DOHH2 (cell line): ENCODE data around the gene CNTD1.

Experiments used
- H3F3A ChIP-seq: fragments of 200-600 bp; sonication (generic), shearing (Covaris generic); 2 replicates; pipeline ENCODE4 v1.6.0; 2016; ENCODE audit warnings: antibody characterized with exemption, mild to moderate bottlenecking; ENCODE audit not compliant: control insufficient read depth, insufficient read depth
- H3K27ac ChIP-seq: fragments of 200-600 bp; sonication (generic); 2 replicates; pipeline ENCODE4 v1.5.1; 2014; ENCODE audit warnings: low read depth, mild to moderate bottlenecking, low read length, moderate library complexity
- H3K27me3 ChIP-seq: fragments of 200-600 bp; sonication (generic); 2 replicates; pipeline ENCODE4 v1.6.1; 2014; ENCODE audit warnings: mild to moderate bottlenecking, low read length, mixed read lengths; ENCODE audit not compliant: control insufficient read depth
- H3K36me3 ChIP-seq: fragments of 200-600 bp; sonication (generic); 2 replicates; pipeline ENCODE4 v1.6.1; 2014; ENCODE audit warnings: mild to moderate bottlenecking, low read length, moderate library complexity, mixed read lengths; ENCODE audit not compliant: control insufficient read depth
- H3K4me1 ChIP-seq: fragments of 200-600 bp; sonication (generic); 2 replicates; pipeline ENCODE4 v1.6.1; 2014; ENCODE audit warnings: mild to moderate bottlenecking, low read length, mixed read lengths; ENCODE audit not compliant: control insufficient read depth
- H3K4me2 ChIP-seq: fragments of 200-600 bp; sonication (generic); 2 replicates; pipeline ENCODE4 v1.6.0; 2014; ENCODE audit warnings: mild to moderate bottlenecking, low read length, moderate library complexity
- H3K4me3 ChIP-seq: fragments of 200-600 bp; sonication (generic); 2 replicates; pipeline ENCODE4 v1.5.1; 2014; ENCODE audit warnings: mild to moderate bottlenecking, low read length, mixed read lengths
- H3K79me2 ChIP-seq: fragments of 200-600 bp; sonication (generic); 2 replicates; pipeline ENCODE4 v1.6.1; 2014; ENCODE audit warnings: mild to moderate bottlenecking, low read length, mixed read lengths; ENCODE audit not compliant: control insufficient read depth
- H3K9me2 ChIP-seq: fragments of 200-600 bp; sonication (generic); replicated peaks from 2 replicates; pipeline ENCODE4 v1.6.1; 2014; ENCODE audit warnings: mild to moderate bottlenecking, low read length, mixed read lengths; ENCODE audit not compliant: control insufficient read depth
- H3K9me3 ChIP-seq: fragments of 200-600 bp; sonication (generic); 2 replicates; pipeline ENCODE4 v1.6.1; 2014; ENCODE audit warnings: antibody characterized with exemption, low read length, mixed read lengths; ENCODE audit not compliant: control insufficient read depth, insufficient read depth
- H4K20me1 ChIP-seq: fragments of 200-600 bp; sonication (generic); 2 replicates; pipeline ENCODE4 v1.6.0; 2014; ENCODE audit warnings: low read depth, mild to moderate bottlenecking, antibody characterized with exemption, low read length, moderate library complexity; ENCODE audit not compliant: control insufficient read depth, insufficient read depth
- EZH2phosphoT487 ChIP-seq: fragments of 200-600 bp; sonication (generic); IDR thresholded peaks from 2 replicates; pipeline ENCODE4 v1.6.1; 2017; ENCODE audit warnings: borderline replicate concordance, mild to moderate bottlenecking, antibody characterized with exemption, low read length, moderate library complexity, mixed read lengths
- TF ChIP-seq, protein P1 (sequence below): fragments of 200-600 bp; sonication (generic); IDR thresholded peaks from one replicate; pipeline ENCODE4 v1.5.1; 2014; ENCODE audit warnings: antibody characterized with exemption, mild to moderate bottlenecking, low read depth, low read length; ENCODE audit not compliant: poor library complexity, severe bottlenecking

Gene CNTD1

DNA sequence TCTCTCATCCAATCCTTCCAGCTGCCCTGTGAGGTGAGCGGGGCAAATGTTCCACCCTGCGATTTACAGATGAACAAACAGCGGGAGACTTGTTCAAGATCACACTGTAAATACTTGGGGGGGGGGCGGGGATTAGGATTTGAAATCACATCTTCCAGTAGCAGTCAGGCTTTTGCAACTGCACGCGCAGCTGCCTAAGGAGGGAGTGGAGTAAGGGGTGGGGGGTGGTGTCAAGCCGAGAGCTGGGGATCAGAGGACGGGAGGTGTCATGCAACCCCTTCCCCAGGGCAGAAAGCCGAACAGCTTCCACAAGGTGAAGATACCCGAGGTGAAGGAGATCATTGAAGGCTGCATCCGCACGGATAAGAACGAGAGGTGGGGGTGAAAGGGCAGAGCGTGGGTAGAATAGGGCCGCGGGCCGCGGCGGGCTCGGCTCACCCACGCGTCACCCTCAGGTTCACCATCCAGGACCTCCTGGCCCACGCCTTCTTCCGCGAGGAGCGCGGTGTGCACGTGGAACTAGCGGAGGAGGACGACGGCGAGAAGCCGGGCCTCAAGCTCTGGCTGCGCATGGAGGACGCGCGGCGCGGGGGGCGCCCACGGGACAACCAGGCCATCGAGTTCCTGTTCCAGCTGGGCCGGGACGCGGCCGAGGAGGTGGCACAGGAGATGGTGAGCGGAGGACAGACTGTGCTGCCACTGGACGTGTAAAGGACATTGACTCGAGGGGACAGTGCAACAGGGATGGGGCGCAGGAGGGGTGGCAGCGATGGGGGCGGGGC is 13.7 kb upstream of the CNTD1 start:
- Histone ChIP-seq H3K36me3 (no peaks in the 10 kb centered on the region), H3K79me2 (no peaks in the 10 kb centered on the region)

DNA sequence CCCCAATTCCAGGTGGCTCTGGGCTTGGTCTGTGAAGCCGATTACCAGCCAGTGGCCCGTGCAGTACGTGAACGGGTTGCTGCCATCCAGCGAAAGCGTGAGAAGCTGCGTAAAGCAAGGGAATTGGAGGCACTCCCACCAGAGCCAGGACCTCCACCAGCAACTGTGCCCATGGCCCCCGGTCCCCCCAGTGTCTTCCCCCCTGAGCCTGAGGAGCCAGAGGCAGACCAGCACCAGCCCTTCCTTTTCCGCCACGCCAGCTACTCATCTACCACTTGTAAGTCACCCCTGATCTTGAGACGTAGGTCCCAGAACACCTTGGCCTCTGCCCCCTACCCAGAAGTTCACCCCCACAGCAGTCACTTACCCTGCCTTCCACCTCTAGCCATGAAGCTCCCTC is 11.4 kb upstream of the CNTD1 start:
- no peaks in the 10 kb centered on the region for H3K4me1 ChIP-seq
- H3F3A ChIP-seq, result no peaks in the 10 kb centered on the region
- peaks cover 45% of the 10 kb centered on the region for H3K27me3 ChIP-seq
- H3K27ac ChIP-seq, result no peak overlapping the region
- H3K9me2 ChIP-seq, result no peaks in the 10 kb centered on the region
- TF ChIP-seq EZH2phosphoT487, result no peak
- TF ChIP-seq, protein P1, sequence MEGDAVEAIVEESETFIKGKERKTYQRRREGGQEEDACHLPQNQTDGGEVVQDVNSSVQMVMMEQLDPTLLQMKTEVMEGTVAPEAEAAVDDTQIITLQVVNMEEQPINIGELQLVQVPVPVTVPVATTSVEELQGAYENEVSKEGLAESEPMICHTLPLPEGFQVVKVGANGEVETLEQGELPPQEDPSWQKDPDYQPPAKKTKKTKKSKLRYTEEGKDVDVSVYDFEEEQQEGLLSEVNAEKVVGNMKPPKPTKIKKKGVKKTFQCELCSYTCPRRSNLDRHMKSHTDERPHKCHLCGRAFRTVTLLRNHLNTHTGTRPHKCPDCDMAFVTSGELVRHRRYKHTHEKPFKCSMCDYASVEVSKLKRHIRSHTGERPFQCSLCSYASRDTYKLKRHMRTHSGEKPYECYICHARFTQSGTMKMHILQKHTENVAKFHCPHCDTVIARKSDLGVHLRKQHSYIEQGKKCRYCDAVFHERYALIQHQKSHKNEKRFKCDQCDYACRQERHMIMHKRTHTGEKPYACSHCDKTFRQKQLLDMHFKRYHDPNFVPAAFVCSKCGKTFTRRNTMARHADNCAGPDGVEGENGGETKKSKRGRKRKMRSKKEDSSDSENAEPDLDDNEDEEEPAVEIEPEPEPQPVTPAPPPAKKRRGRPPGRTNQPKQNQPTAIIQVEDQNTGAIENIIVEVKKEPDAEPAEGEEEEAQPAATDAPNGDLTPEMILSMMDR, result no peak
- H3K9me3 ChIP-seq, result no peaks in the 10 kb centered on the region
- H3K4me3 ChIP-seq, result no peak overlapping the region
- H3K79me2 ChIP-seq, result no peaks in the 10 kb centered on the region
- H4K20me1 ChIP-seq, result no peaks in the 10 kb centered on the region
- H3K4me2 ChIP-seq, result no peak overlapping the region
- H3K36me3 ChIP-seq, result no peaks in the 10 kb centered on the region

More for the DNA sequence above, 13.7 kb upstream of the CNTD1 start:
- Histone ChIP-seq H3K4me3 (no peak overlapping the region), H3K4me1 (no peaks in the 10 kb centered on the region), H3K4me2 (no peak overlapping the region), H3K9me2 (no peaks in the 10 kb centered on the region), H4K20me1 (no peaks in the 10 kb centered on the region), H3K27me3 (peaks cover 46% of the 10 kb centered on the region), H3F3A (no peaks in the 10 kb centered on the region), H3K9me3 (no peaks in the 10 kb centered on the region), H3K27ac (no peak overlapping the region)
- no peak for TF ChIP-seq EZH2phosphoT487
- TF ChIP-seq, protein P1, result no peak

DNA sequence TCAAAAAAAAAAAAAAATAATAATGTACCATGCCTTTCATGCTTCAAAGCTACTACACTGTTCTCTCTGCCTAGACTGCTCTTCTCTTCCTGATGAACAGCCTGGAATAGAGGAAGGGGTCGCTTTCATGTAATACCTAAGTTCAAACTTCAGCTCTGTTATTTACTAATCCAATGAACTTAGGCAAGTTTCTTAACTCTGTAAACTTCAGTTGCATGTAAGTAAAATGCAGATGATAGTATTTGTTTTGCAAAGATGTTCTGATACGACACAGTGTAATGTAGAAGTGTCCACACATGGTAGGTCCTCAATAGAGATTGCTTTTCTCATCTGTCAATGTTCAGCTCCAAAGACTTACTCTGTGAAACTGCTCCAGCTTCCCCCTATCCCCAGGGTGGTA is 6.7 kb upstream of the CNTD1 start:
- no peak overlapping the region for H3K27ac ChIP-seq
- no peak overlapping the region for H3K4me2 ChIP-seq
- no peaks in the 10 kb centered on the region for H4K20me1 ChIP-seq
- no peaks in the 10 kb centered on the region for H3K9me2 ChIP-seq
- H3K36me3 ChIP-seq, result no peaks in the 10 kb centered on the region
- H3K27me3 ChIP-seq, result peaks cover 15% of the 10 kb centered on the region
- no peak overlapping the region for H3K4me3 ChIP-seq
- no peaks in the 10 kb centered on the region for H3K79me2 ChIP-seq
- TF ChIP-seq EZH2phosphoT487, result no peak
- TF ChIP-seq, protein P1, result no peak
- no peaks in the 10 kb centered on the region for H3K9me3 ChIP-seq
- no peaks in the 10 kb centered on the region; the same call in 1 of the 2 replicates for H3K4me1 ChIP-seq
- H3F3A ChIP-seq, result no peaks in the 10 kb centered on the region
